Mesendoderm (in vitro differentiated cells): ENCODE measurements around the gene PAX5.
A peak's percentile ranks its signal among the peaks of the same experiment; 100 is the strongest.

Experiments
- DNase-seq: peaks from one replicate; pipeline ENCODE4 v3.0.0; 2013
- H2AK5ac ChIP-seq: 2 replicates; pipeline ENCODE4 v1.6.1; 2013; ENCODE audit warnings: low read length, inconsistent platforms
- H2BK120ac ChIP-seq: 2 replicates; pipeline ENCODE4 v1.6.1; 2013; ENCODE audit warnings: low read depth, mild to moderate bottlenecking, low read length, moderate library complexity, mixed read lengths
- H2BK15ac ChIP-seq: replicated peaks from 2 replicates; pipeline ENCODE4 v1.6.1; 2013; ENCODE audit warnings: low read depth, mild to moderate bottlenecking, moderate library complexity
- H2BK5ac ChIP-seq: 2 replicates; pipeline ENCODE4 v1.6.1; 2013; ENCODE audit warnings: low read length, inconsistent platforms
- H3K18ac ChIP-seq: 2 replicates; pipeline ENCODE4 v1.6.1; 2013; ENCODE audit warnings: mild to moderate bottlenecking, low read length, mixed read lengths
- H3K23ac ChIP-seq: one replicate; pipeline ENCODE4 v1.6.1; 2013; ENCODE audit warnings: low read length
- H3K27ac ChIP-seq: 2 replicates; pipeline ENCODE4 v1.5.1; 2013; ENCODE audit warnings: low read depth, mild to moderate bottlenecking, inconsistent platforms, low read length, moderate library complexity
- H3K27me3 ChIP-seq: 2 replicates; pipeline ENCODE4 v1.6.1; 2013; ENCODE audit warnings: low read length, control low read depth, mild to moderate bottlenecking, inconsistent platforms; ENCODE audit not compliant: insufficient read depth, poor library complexity
- H3K36me3 ChIP-seq: 2 replicates; pipeline ENCODE4 v1.6.1; 2013; ENCODE audit warnings: low read length, inconsistent platforms; ENCODE audit not compliant: control insufficient read depth, insufficient read depth
- H3K4ac ChIP-seq: one replicate; pipeline ENCODE4 v1.6.1; 2013; ENCODE audit warnings: low read depth, mild to moderate bottlenecking, low read length, moderate library complexity
- H3K4me1 ChIP-seq: 2 replicates; pipeline ENCODE4 v1.6.1; 2013; ENCODE audit warnings: low read depth, low read length, inconsistent platforms; ENCODE audit not compliant: control insufficient read depth
- H3K4me2 ChIP-seq: 2 replicates; pipeline ENCODE4 v1.6.1; 2013; ENCODE audit warnings: low read length
- H3K4me3 ChIP-seq: 2 replicates; pipeline ENCODE4 v1.5.1; 2013; ENCODE audit warnings: mild to moderate bottlenecking, low read length
- H3K56ac ChIP-seq: one replicate; pipeline ENCODE4 v1.6.1; 2013; ENCODE audit warnings: low read length
- H3K79me1 ChIP-seq: 2 replicates; pipeline ENCODE4 v1.6.1; 2013; ENCODE audit warnings: low read length, inconsistent platforms
- H3K79me2 ChIP-seq: 2 replicates; pipeline ENCODE4 v1.6.1; 2013; ENCODE audit warnings: mild to moderate bottlenecking, low read length; ENCODE audit not compliant: control insufficient read depth, insufficient read depth
- H3K9ac ChIP-seq: 2 replicates; pipeline ENCODE4 v1.6.1; 2013; ENCODE audit warnings: low read length, inconsistent platforms
- H4K5ac ChIP-seq: one replicate; pipeline ENCODE4 v1.6.1; 2013; ENCODE audit warnings: low read length
- H4K8ac ChIP-seq: one replicate; pipeline ENCODE4 v1.6.1; 2013; ENCODE audit warnings: low read depth, mild to moderate bottlenecking, control low read depth, low read length, moderate library complexity
- WGBS: extraction: QIAGEN DNeasy Blood & Tissue Kit; methylation state at CpG from one replicate; pipeline ENCODE4 v1.1.7; 2013; ENCODE audit warnings: low lambda C conversion rate, missing lambda C conversion rate; ENCODE audit not compliant: insufficient coverage; ENCODE audit errors: extremely low coverage; 5-methylcytosine and 5-hydroxymethylcytosine counted together

The PAX5 gene

DNA sequence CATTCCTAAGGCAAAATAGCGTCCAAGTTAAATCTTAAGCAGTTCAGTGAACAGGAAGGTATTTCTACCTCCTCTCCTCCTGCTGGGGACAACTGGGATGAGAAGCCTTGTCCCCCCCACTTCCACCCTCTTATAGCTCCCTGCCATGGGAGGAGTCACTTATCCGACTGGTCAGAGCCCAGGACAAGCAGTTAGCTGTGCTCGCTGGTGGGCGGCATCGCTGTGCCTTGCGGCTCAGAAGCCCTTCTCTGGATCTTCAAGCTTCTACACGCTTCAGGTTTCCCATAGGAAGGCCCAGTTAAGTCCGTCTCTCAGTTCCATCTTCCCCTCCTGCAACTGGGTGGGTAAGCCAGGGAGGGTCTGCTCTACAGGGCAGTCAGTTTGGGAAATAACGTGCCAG, 77.2 kb downstream of the PAX5 start:
- Histone ChIP-seq H3K56ac (no peak overlapping the region), H3K36me3 (no peaks in the 10 kb centered on the region), H3K79me2 (no peaks in the 10 kb centered on the region), H2BK5ac (no peak overlapping the region), H4K5ac (no peak overlapping the region), H3K27me3 (no peaks in the 10 kb centered on the region), H3K4me2 (no peak overlapping the region), H3K18ac (no peak overlapping the region), H3K23ac (no peak overlapping the region), H3K27ac (no peak overlapping the region), H3K79me1 (no peaks in the 10 kb centered on the region), H2BK120ac (no peak overlapping the region), H3K4me3 (no peak overlapping the region), H3K9ac (no peak overlapping the region), H3K4me1 (no peaks in the 10 kb centered on the region), H2AK5ac (no peak overlapping the region), H2BK15ac (no peak overlapping the region), H3K4ac (no peak overlapping the region), H4K8ac (no peak overlapping the region)
- DNase-seq, result peak; percentile 50
- WGBS, result no CpG with 5 or more reads among the region's 9 CpGs

DNA sequence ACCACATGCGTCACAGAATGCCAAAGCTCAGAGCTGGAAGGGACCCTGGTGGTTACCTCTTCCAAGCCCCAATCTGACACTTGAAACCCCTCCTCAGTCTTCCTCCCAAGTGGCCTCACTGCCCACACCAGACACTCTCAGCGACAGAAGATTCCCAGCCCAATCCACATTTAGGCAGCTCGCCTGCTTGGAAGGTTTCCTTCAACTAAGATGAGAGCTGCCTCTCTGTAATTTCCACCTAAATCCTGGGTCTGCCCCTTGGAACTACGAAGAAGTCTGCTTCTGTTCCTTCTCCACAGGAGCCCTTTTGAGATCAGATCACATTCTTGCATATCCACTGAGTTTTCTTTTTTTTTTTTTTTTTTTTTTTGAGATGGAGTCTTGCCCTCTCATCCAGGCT, 83.7 kb downstream of the PAX5 start:
- H3K79me1 ChIP-seq, result no peaks in the 10 kb centered on the region
- no peak overlapping the region for H2BK15ac ChIP-seq
- no peak overlapping the region for H2BK120ac ChIP-seq
- H3K27ac ChIP-seq, result no peak overlapping the region
- no peak overlapping the region for H3K4me2 ChIP-seq
- no peak overlapping the region for H4K8ac ChIP-seq
- no peaks in the 10 kb centered on the region for H3K79me2 ChIP-seq
- no peak overlapping the region for H2AK5ac ChIP-seq
- no peaks in the 10 kb centered on the region for H3K27me3 ChIP-seq
- no peak overlapping the region for H3K23ac ChIP-seq
- H3K4me1 ChIP-seq, result peaks cover 4% of the 10 kb centered on the region
- H3K4me3 ChIP-seq, result no peak overlapping the region
- no peaks in the 10 kb centered on the region for H3K36me3 ChIP-seq
- whole genome bisulfite sequencing, result no CpG with 5 or more reads among the region's 4 CpGs
- no peak overlapping the region for H3K9ac ChIP-seq
- no peak overlapping the region for H4K5ac ChIP-seq
- H3K4ac ChIP-seq, result no peak overlapping the region
- no peak overlapping the region for H3K18ac ChIP-seq
- no peak overlapping the region for H3K56ac ChIP-seq
- no peak overlapping the region for H2BK5ac ChIP-seq
- DNase-seq, result peak; percentile 69

DNA sequence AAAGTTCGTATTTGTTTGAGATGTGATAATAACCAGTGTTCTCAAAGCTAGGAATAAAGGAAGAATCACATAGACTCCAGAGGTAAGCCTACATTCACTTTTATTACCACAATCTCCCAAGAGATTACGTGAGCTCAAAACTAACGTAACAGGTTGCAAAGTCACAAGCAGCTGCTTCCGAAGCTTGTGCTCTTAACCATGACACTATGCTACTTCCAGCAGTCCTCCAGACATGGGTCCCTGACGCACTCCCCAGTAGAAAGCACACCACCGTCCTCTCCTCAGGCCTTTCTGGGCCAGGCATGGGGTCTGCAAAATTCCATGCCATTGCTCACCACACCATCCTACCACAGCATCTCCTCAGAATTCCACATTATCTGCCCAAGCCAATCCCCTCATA, 84.6 kb downstream of the PAX5 start:
- peaks cover 4% of the 10 kb centered on the region for H3K4me1 ChIP-seq
- no peak overlapping the region for H2BK120ac ChIP-seq
- no peak overlapping the region for H3K4me3 ChIP-seq
- H3K4ac ChIP-seq, result no peak overlapping the region
- no peak overlapping the region for H3K9ac ChIP-seq
- H3K18ac ChIP-seq, result no peak overlapping the region
- no peak for DNase-seq
- H3K4me2 ChIP-seq, result no peak overlapping the region
- H3K56ac ChIP-seq, result no peak overlapping the region
- no peaks in the 10 kb centered on the region for H3K36me3 ChIP-seq
- no peak overlapping the region for H2AK5ac ChIP-seq
- no peak overlapping the region for H4K5ac ChIP-seq
- H3K23ac ChIP-seq, result no peak overlapping the region
- H3K79me2 ChIP-seq, result no peaks in the 10 kb centered on the region
- H2BK15ac ChIP-seq, result no peak overlapping the region
- WGBS, result no CpG with 5 or more reads among the region's 6 CpGs
- no peak overlapping the region for H4K8ac ChIP-seq
- H3K79me1 ChIP-seq, result no peaks in the 10 kb centered on the region
- no peaks in the 10 kb centered on the region for H3K27me3 ChIP-seq
- H2BK5ac ChIP-seq, result no peak overlapping the region
- no peak overlapping the region for H3K27ac ChIP-seq

DNA sequence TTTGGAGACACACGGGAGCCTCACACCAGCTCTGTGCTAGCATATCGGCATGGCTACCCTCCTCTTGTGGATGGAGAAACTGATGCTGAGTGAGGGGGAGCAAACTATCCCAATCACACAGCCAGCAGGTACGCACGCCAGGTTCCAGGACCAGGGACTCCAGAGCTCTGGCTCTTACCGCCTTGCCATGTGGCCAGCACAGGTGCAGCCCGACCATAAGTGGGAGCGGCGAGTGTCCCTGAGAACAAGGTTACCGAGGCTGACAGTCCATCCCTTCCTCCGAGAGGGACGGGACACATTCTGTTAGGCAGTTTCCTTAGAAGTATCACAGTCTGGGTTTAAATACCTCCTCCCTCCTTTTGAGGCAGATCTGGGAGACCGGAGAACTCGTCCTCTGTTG, 86.0 kb downstream of the PAX5 start:
- H3K56ac ChIP-seq, result no peak overlapping the region
- no CpG with 5 or more reads among the region's 13 CpGs for WGBS
- H2BK5ac ChIP-seq, result no peak overlapping the region
- H3K27ac ChIP-seq, result no peak overlapping the region
- no peak overlapping the region for H3K4me2 ChIP-seq
- H3K79me1 ChIP-seq, result no peaks in the 10 kb centered on the region
- no peak overlapping the region for H3K9ac ChIP-seq
- peaks cover 4% of the 10 kb centered on the region for H3K4me1 ChIP-seq
- H2AK5ac ChIP-seq, result no peak overlapping the region
- no peaks in the 10 kb centered on the region for H3K36me3 ChIP-seq
- no peaks in the 10 kb centered on the region for H3K27me3 ChIP-seq
- H4K5ac ChIP-seq, result no peak overlapping the region
- no peaks in the 10 kb centered on the region for H3K79me2 ChIP-seq
- no peak overlapping the region for H3K4ac ChIP-seq
- H3K4me3 ChIP-seq, result no peak overlapping the region
- no peak for DNase-seq
- H2BK120ac ChIP-seq, result no peak overlapping the region
- H3K23ac ChIP-seq, result no peak overlapping the region
- no peak overlapping the region for H2BK15ac ChIP-seq
- H4K8ac ChIP-seq, result no peak overlapping the region
- H3K18ac ChIP-seq, result no peak overlapping the region

DNA sequence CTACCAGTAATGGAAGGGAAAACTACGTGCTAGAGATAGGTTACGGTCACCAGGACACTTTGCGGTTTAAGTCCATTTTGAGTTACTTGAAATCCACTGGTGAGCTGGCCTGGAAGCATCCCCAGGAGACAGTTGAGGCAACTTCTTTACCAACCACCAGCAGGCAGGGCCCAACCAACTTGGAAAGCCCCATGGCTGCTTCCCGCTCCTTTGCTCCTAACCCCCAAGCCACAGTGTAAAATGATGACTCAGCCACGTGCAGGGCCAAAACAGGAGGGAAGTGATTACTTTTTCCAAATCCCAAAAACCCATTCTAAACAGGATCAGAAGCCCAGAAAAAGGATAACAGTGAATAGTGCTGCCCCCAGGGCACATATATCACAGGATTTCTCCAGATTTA, 87.4 kb downstream of the PAX5 start:
- H3K56ac ChIP-seq, result no peak overlapping the region
- H3K4me1 ChIP-seq, result peaks cover 4% of the 10 kb centered on the region
- H2BK120ac ChIP-seq, result no peak overlapping the region
- no peak overlapping the region for H3K18ac ChIP-seq
- H2AK5ac ChIP-seq, result no peak overlapping the region
- no peak overlapping the region for H3K27ac ChIP-seq
- H3K23ac ChIP-seq, result no peak overlapping the region
- no peaks in the 10 kb centered on the region for H3K79me1 ChIP-seq
- H3K36me3 ChIP-seq, result no peaks in the 10 kb centered on the region
- no peak overlapping the region for H4K5ac ChIP-seq
- no peak overlapping the region for H3K4ac ChIP-seq
- H3K4me2 ChIP-seq, result no peak overlapping the region
- no peaks in the 10 kb centered on the region for H3K79me2 ChIP-seq
- no CpG with 5 or more reads among the region's 5 CpGs for WGBS
- no peak for DNase-seq
- no peak overlapping the region for H2BK15ac ChIP-seq
- no peak overlapping the region for H3K4me3 ChIP-seq
- H3K9ac ChIP-seq, result no peak overlapping the region
- no peak overlapping the region for H2BK5ac ChIP-seq
- H4K8ac ChIP-seq, result no peak overlapping the region
- no peaks in the 10 kb centered on the region for H3K27me3 ChIP-seq

DNA sequence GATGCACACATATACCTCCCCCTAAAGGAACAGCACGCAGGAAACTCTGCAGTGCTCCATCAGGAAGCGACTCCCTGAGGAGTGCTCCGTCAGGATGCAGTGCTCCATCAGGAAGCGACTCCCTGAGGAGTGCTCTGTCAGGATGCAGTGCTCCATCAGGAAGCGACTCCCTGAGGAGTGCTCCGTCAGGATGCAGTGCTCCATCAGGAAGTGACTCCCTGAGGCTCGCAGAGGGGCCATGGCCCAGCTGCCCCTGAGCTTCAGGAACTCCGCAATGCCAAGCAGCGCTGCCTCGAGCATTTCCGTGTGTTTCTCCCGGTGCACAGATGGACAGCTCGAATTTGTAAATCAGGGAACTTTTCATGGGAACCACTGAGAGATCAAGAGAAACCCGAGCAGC, 88.1 kb downstream of the PAX5 start:
- peaks cover 4% of the 10 kb centered on the region for H3K4me1 ChIP-seq
- H3K4me2 ChIP-seq, result no peak overlapping the region
- no peak overlapping the region for H3K18ac ChIP-seq
- H3K4ac ChIP-seq, result no peak overlapping the region
- no peaks in the 10 kb centered on the region for H3K36me3 ChIP-seq
- no peaks in the 10 kb centered on the region for H3K79me2 ChIP-seq
- no peaks in the 10 kb centered on the region for H3K79me1 ChIP-seq
- no peak for DNase-seq
- H3K4me3 ChIP-seq, result no peak overlapping the region
- no peaks in the 10 kb centered on the region for H3K27me3 ChIP-seq
- H4K5ac ChIP-seq, result no peak overlapping the region
- H2BK5ac ChIP-seq, result no peak overlapping the region
- no peak overlapping the region for H2AK5ac ChIP-seq
- H4K8ac ChIP-seq, result no peak overlapping the region
- no peak overlapping the region for H2BK120ac ChIP-seq
- no CpG with 5 or more reads among the region's 14 CpGs for whole genome bisulfite sequencing
- no peak overlapping the region for H3K56ac ChIP-seq
- no peak overlapping the region for H3K23ac ChIP-seq
- H3K27ac ChIP-seq, result no peak overlapping the region
- H3K9ac ChIP-seq, result no peak overlapping the region
- H2BK15ac ChIP-seq, result no peak overlapping the region
